H1 (cell line): ENCODE measurements around the gene ASTN1. TPM values are rescaled to one million over a fixed set of nuclear protein-coding genes. Genes with fewer than 3 reads are reported as not detected.

ENCODE experiments used
- CTCF ChIA-PET: fragments of 300-600 bp; sonication (Branson Sonifier 250); formaldehyde crosslinking; loops from one replicate; lab custom pipeline; 2021; ENCODE audit not compliant: partially characterized antibody; lab: Charles Lee
- POLR2A ChIA-PET: fragments of 300-600 bp; sonication (Branson Sonifier 250); formaldehyde crosslinking; loops from one replicate; lab custom pipeline; 2021; ENCODE audit warnings: inconsistent platforms; ENCODE audit not compliant: partially characterized antibody; lab: Charles Lee
- DNase-seq, 2 experiments: peaks; one replicate each; pipeline versions ENCODE4 v3.0.0 to v3.0.0-alpha.2; 2010 to 2022; ENCODE audit warnings: low spot score in 2 of 2, low read depth in 1 of 2, mixed read lengths in 1 of 2
- FAIRE-seq: peaks from 2 replicates; lab custom pipeline; 2011; peaks lifted over from hg19 to GRCh38; lab: Jason Lieb, UNC
- H2AFZ ChIP-seq: 2 replicates; pipeline ENCODE4 v1.8.1; 2012; ENCODE audit warnings: low read length, inconsistent platforms
- H2AK5ac ChIP-seq: 2 replicates; pipeline ENCODE4 v1.6.1; 2013; ENCODE audit warnings: low read depth, low read length
- H2BK120ac ChIP-seq: replicated peaks from 2 replicates; pipeline ENCODE3; 2013; ENCODE audit warnings: low read depth, low read length, inconsistent platforms
- H2BK12ac ChIP-seq: 2 replicates; pipeline ENCODE4 v1.6.1; 2013; ENCODE audit warnings: low read depth, low read length
- H2BK15ac ChIP-seq: 2 replicates; pipeline ENCODE4 v1.6.1; 2013; ENCODE audit warnings: low read length
- H2BK20ac ChIP-seq: 2 replicates; pipeline ENCODE4 v1.6.1; 2013; ENCODE audit warnings: low read length
- H2BK5ac ChIP-seq: 2 replicates; pipeline ENCODE4 v1.6.1; 2013; ENCODE audit warnings: low read depth, low read length
- H3K14ac ChIP-seq: 2 replicates; pipeline ENCODE4 v1.6.1; 2013; ENCODE audit warnings: inconsistent platforms; ENCODE audit not compliant: insufficient read length
- H3K18ac ChIP-seq: 2 replicates; pipeline ENCODE4 v1.6.1; 2013; ENCODE audit warnings: low read length; ENCODE audit errors: extremely low read depth
- H3K23ac ChIP-seq: 2 replicates; pipeline ENCODE4 v1.6.1; 2013; ENCODE audit warnings: inconsistent platforms; ENCODE audit not compliant: insufficient read length
- H3K23me2 ChIP-seq: 2 replicates; pipeline ENCODE4 v1.6.1; 2013; ENCODE audit warnings: low read depth, low read length
- H3K27ac ChIP-seq: 2 replicates; pipeline ENCODE4 v1.6.1; 2011; ENCODE audit warnings: low read depth, low read length, inconsistent platforms
- H3K27me3 ChIP-seq, 4 experiments: replicated peaks in 1 of 4; 1 replicate in 1 of 4; 2 replicates in 3 of 4; pipeline versions ENCODE4 v1.6.1 to v1.8.1; 2011 to 2013; ENCODE audit warnings: low read length in 3 of 4, mild to moderate bottlenecking in 3 of 4, inconsistent platforms in 2 of 4, mixed read lengths in 2 of 4, moderate library complexity in 1 of 4; ENCODE audit not compliant: control insufficient read depth in 3 of 4, insufficient read depth in 3 of 4; ENCODE audit errors: extremely low read depth in 1 of 4
- H3K36me3 ChIP-seq, 4 experiments: 2 replicates each; pipeline versions ENCODE4 v1.6.1 to v1.8.1; 2011 to 2013; ENCODE audit warnings: mild to moderate bottlenecking in 4 of 4, low read length in 3 of 4, moderate library complexity in 2 of 4, control low read depth in 1 of 4, inconsistent platforms in 1 of 4; ENCODE audit not compliant: insufficient read depth in 4 of 4, control insufficient read depth in 2 of 4
- H3K4ac ChIP-seq: replicated peaks from 2 replicates; pipeline ENCODE3; 2013; ENCODE audit warnings: low read length, low read depth, mixed read lengths, inconsistent platforms; ENCODE audit not compliant: insufficient read length
- H3K4me1 ChIP-seq, 4 experiments: replicated peaks in 1 of 4; 1 replicate in 1 of 4; 2 replicates in 3 of 4; pipeline versions ENCODE4 v1.6.1 to v1.8.1; 2011 to 2013; ENCODE audit warnings: low read length in 3 of 4, inconsistent platforms in 2 of 4, mixed read lengths in 1 of 4; ENCODE audit not compliant: insufficient read depth in 4 of 4, control insufficient read depth in 3 of 4
- H3K4me2 ChIP-seq, 2 experiments: 2 replicates each; pipeline versions ENCODE4 v1.6.1 to v1.8.1; 2011 to 2013; ENCODE audit warnings: low read depth in 2 of 2, low read length in 2 of 2, control low read depth in 1 of 2, inconsistent platforms in 1 of 2, mild to moderate bottlenecking in 1 of 2; ENCODE audit not compliant: insufficient read depth in 1 of 2
- H3K4me3 ChIP-seq, 4 experiments: fragments of 200-600, 300-600 bp in 1 of 4; sonication (generic), shearing (Covaris generic), sonication (Bioruptor Twin) in 1 of 4; 2 replicates each; pipeline versions ENCODE4 v1.5.1 to v1.8.1; 2011 to 2016; ENCODE audit warnings: low read length in 4 of 4, low read depth in 3 of 4, control low read depth in 2 of 4, inconsistent platforms in 2 of 4, mild to moderate bottlenecking in 2 of 4, mixed read lengths in 1 of 4, moderate library complexity in 1 of 4; ENCODE audit not compliant: insufficient read depth in 2 of 4; ENCODE audit errors: extremely low read depth in 1 of 4
- H3K56ac ChIP-seq: replicated peaks from 2 replicates; pipeline ENCODE3; 2013; ENCODE audit warnings: low read depth, mild to moderate bottlenecking, mixed read lengths, low read length, inconsistent platforms; ENCODE audit not compliant: insufficient read length
- H3K79me1 ChIP-seq: 2 replicates; pipeline ENCODE4 v1.6.1; 2013; ENCODE audit warnings: low read depth, low read length, control low read depth
- H3K79me2 ChIP-seq, 2 experiments: 2 replicates each; pipeline versions ENCODE4 v1.6.1 to v1.8.1; 2012 to 2013; ENCODE audit warnings: low read length in 2 of 2, mild to moderate bottlenecking in 2 of 2, inconsistent platforms in 1 of 2; ENCODE audit not compliant: insufficient read depth in 2 of 2, control insufficient read depth in 1 of 2
- H3K9ac ChIP-seq, 4 experiments: replicated peaks in 1 of 4; 1 replicate in 1 of 4; 2 replicates in 3 of 4; pipeline versions ENCODE4 v1.6.1 to v1.8.1; 2011 to 2013; ENCODE audit warnings: low read depth in 3 of 4, low read length in 3 of 4, control low read depth in 2 of 4, mild to moderate bottlenecking in 2 of 4, moderate library complexity in 2 of 4, inconsistent platforms in 1 of 4; ENCODE audit errors: extremely low read depth in 1 of 4
- H3K9me3 ChIP-seq, 2 experiments: 2 replicates each; pipeline versions ENCODE4 v1.6.1 to v1.8.1; 2012 to 2013; ENCODE audit warnings: mild to moderate bottlenecking in 2 of 2, moderate library complexity in 2 of 2, control low read depth in 1 of 2, inconsistent platforms in 1 of 2, low read depth in 1 of 2, low read length in 1 of 2, mixed read lengths in 1 of 2; ENCODE audit not compliant: insufficient read depth in 2 of 2
- H4K20me1 ChIP-seq, 2 experiments: replicated peaks in 1 of 2; 2 replicates each; pipeline versions ENCODE3 to v1.8.1; 2011 to 2013; ENCODE audit warnings: inconsistent platforms in 2 of 2, low read length in 2 of 2, mild to moderate bottlenecking in 1 of 2; ENCODE audit not compliant: insufficient read depth in 2 of 2, control insufficient read depth in 1 of 2
- H4K5ac ChIP-seq: 2 replicates; pipeline ENCODE4 v1.6.1; 2013; ENCODE audit warnings: low read length, low read depth, mixed read lengths, inconsistent platforms; ENCODE audit not compliant: insufficient read length
- H4K8ac ChIP-seq: 2 replicates; pipeline ENCODE4 v1.8.0; 2013; ENCODE audit warnings: mild to moderate bottlenecking, moderate library complexity, low read length, inconsistent platforms; ENCODE audit not compliant: insufficient read depth; ENCODE audit errors: extremely low read depth
- H4K91ac ChIP-seq: replicated peaks from 2 replicates; pipeline ENCODE3; 2013; ENCODE audit warnings: low read length, mixed read lengths, inconsistent platforms; ENCODE audit not compliant: insufficient read length
- KDM4A ChIP-seq: IDR thresholded peaks from one replicate; pipeline ENCODE4 v1.7.1; 2012; ENCODE audit warnings: low read depth, mild to moderate bottlenecking, moderate library complexity, low read length, inconsistent platforms; ENCODE audit not compliant: severe bottlenecking
- TAF1 ChIP-seq: IDR thresholded peaks from 2 replicates; pipeline ENCODE4 v1.6.1; 2011; ENCODE audit warnings: mild to moderate bottlenecking, low read depth, low read length
- WGBS, 2 experiments: shearing (Covaris generic) in 1 of 2; methylation state at CpG; one replicate each; pipeline versions ENCODE4 v1.1.6 to v1.1.7; 2013 to 2015; ENCODE audit warnings: low lambda C conversion rate in 2 of 2, mixed read lengths in 2 of 2, inconsistent platforms in 1 of 2, low coverage in 1 of 2, missing lambda C conversion rate in 1 of 2; ENCODE audit not compliant: insufficient replicate concordance in 2 of 2, insufficient coverage in 1 of 2, insufficient read length in 1 of 2; ENCODE audit errors: extremely low coverage in 1 of 2, missing lambda C conversion rate in 1 of 2; 5-methylcytosine and 5-hydroxymethylcytosine counted together
- polyA plus RNA-seq, 7 experiments: library from polyadenylated mRNA; depleted of rRNA in 3 of 7; stranded (reverse) in 5 of 7; unstranded in 2 of 7; fragments of >200 nt in 5 of 7; fragments of 200-250 nt in 2 of 7; gene quantifications; 1 replicate in 5 of 7; 2 replicates in 1 of 7; 4 replicates in 1 of 7; pipeline versions ENCODE4 v1.2.1 to v1.2.3, GENCODE V29; 2011 to 2013; ENCODE audit warnings: missing spikeins in 2 of 7, mixed read lengths in 2 of 7
- total RNA-seq: library from RNA; stranded (reverse); fragmentation: NEBNext Ultra II Directional; extraction: Animal tissue kit (Norgen Biotek cat#: 25700); gene quantifications from 2 replicates; pipeline ENCODE4 v1.2.1, GENCODE V29; 2021

The ASTN1 gene
- total and polyA plus RNA-seq, 2 of the 8 experiments (the other 6 are each of a cell fraction or from before 2014, with no cell fraction given): 2.9 to 4.1 TPM

DNA sequence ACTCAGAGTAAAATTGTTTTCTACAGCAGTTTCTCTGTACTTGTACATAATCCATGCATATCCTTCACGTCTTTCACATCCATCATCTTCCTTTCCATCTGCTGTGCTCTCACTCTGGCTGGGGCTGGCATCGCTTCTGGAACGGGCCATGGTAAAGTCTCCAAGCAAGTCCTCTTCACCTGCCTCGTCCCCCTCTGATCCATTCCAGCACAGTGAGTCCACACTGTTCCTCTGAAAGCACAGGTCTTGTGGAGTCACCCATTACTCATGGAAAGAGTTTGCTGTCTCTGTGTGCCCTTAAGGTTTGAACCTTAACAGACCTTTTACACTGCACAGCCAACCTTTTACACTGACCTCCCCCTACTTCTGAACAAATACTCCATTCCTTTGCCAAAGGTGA lies 313.6 kb downstream of the ASTN1 start:
- H3K4me3 ChIP-seq: no peak overlapping the region

More for the DNA sequence above, 313.6 kb downstream of the ASTN1 start:
- H3K23me2 ChIP-seq: no peaks in the 10 kb centered on the region
- H3K36me3 ChIP-seq: no peaks in the 10 kb centered on the region
- no peak overlapping the region for H2BK20ac ChIP-seq
- H3K79me1 ChIP-seq: no peaks in the 10 kb centered on the region
- no peak overlapping the region for H3K18ac ChIP-seq
- no peak overlapping the region for H4K91ac ChIP-seq
- no peak overlapping the region for H4K8ac ChIP-seq
- H2BK12ac ChIP-seq: no peak overlapping the region
- no peaks in the 10 kb centered on the region for H3K4me1 ChIP-seq
- no peak overlapping the region for H2AK5ac ChIP-seq
- no peaks in the 10 kb centered on the region for H4K20me1 ChIP-seq
- no peak overlapping the region for H3K23ac ChIP-seq
- H2BK5ac ChIP-seq: no peak overlapping the region
- DNase-seq (no peak), FAIRE-seq (no peak)
- no peak overlapping the region for H3K4ac ChIP-seq
- no peak overlapping the region for H3K14ac ChIP-seq
- 89% methylated on average over 4 of the region's 4 CpGs; no CpG with 5 or more reads in 1 of the 2 experiments for WGBS, 2 experiments
- H3K4me2 ChIP-seq: no peak overlapping the region
- H3K79me2 ChIP-seq: no peaks in the 10 kb centered on the region
- H3K9me3 ChIP-seq: no peaks in the 10 kb centered on the region
- H3K27me3 ChIP-seq: no peaks in the 10 kb centered on the region
- H2BK120ac ChIP-seq: no peak overlapping the region
- no peak overlapping the region for H3K56ac ChIP-seq
- no peak overlapping the region for H4K5ac ChIP-seq
- no peak overlapping the region for H3K9ac ChIP-seq
- ChIA-PET POLR2A (no interaction called here), CTCF (interaction anchor here (1.0 kb wide), 1 partner anchor 291 kb away, joined by 3 read pairs; no protein-coding TSS in a partner anchor)
- no peak overlapping the region for H3K27ac ChIP-seq
- no peak overlapping the region for H2AFZ ChIP-seq
- TF ChIP-seq TAF1 (no peak), KDM4A (no peak)
- H2BK15ac ChIP-seq: no peak overlapping the region
